GM19351 (cell line): Measurements from ENCODE around the gene STAT3.
"Not testable (repeated sequence)": the region's sequence is repeated elsewhere in the genome, so short reads cannot be mapped to it uniquely, and the experiment has no call there.

Experiments
- ATAC-seq: cut with Tn5 transposase; IDR thresholded peaks from one replicate; pipeline ENCODE4 v1.9.1; 2021; ENCODE audit warnings: mild to moderate bottlenecking, moderate library complexity; ENCODE audit not compliant: unreplicated experiment

The STAT3 gene

GRCh38 chr17:42303694-42304093 lies 84.5 kb downstream of the STAT3 start:
- no peak for ATAC-seq

- no peak for ATAC-seq
These were observed 87.2 kb downstream of the STAT3 start for GRCh38 chr17:42301022-42301421.

GRCh38 chr17:42299913-42300312 lies 88.3 kb downstream of the STAT3 start:
- not testable (repeated sequence) for ATAC-seq

GRCh38 chr17:42299361-42299760 lies 88.9 kb downstream of the STAT3 start:
- ATAC-seq: not testable (repeated sequence)

- not testable (repeated sequence) for ATAC-seq
These were observed 90.5 kb downstream of the STAT3 start for GRCh38 chr17:42297775-42298174.

GRCh38 chr17:42296012-42296411 lies 92.2 kb downstream of the STAT3 start:
- no peak for ATAC-seq

GRCh38 chr17:42294469-42295398 lies 93.5 kb downstream of the STAT3 start:
- no peak for ATAC-seq

GRCh38 chr17:42291129-42291528 lies 97.1 kb downstream of the STAT3 start:
- ATAC-seq: no peak

- no peak for ATAC-seq
These were observed 97.7 kb downstream of the STAT3 start for GRCh38 chr17:42290577-42290976.

GRCh38 chr17:42289611-42290181 lies 98.5 kb downstream of the STAT3 start:
- ATAC-seq: no peak

- no peak for ATAC-seq
These were observed 99.2 kb downstream of the STAT3 start for GRCh38 chr17:42288803-42289610.

- ATAC-seq: peak; percentile 56
These were observed 100.1 kb downstream of the STAT3 start, which contains the start of gene STAT5A for GRCh38 chr17:42287977-42288802. TSS of gene STAT5A (plus strand) at chr17:42288498. CDS start at chr17:42289412, 914 bp downstream.

- no peak for ATAC-seq
These were observed 100.8 kb downstream of the STAT3 start for GRCh38 chr17:42287305-42287976.

- no peak for ATAC-seq
These were observed 101.6 kb downstream of the STAT3 start for GRCh38 chr17:42286411-42287221.

- no peak for ATAC-seq
These were observed 102.7 kb downstream of the STAT3 start for GRCh38 chr17:42285346-42286050.

GRCh38 chr17:42284566-42284965 lies 103.7 kb downstream of the STAT3 start:
- ATAC-seq: no peak

GRCh38 chr17:42284024-42284369 lies 104.2 kb downstream of the STAT3 start:
- no peak for ATAC-seq

GRCh38 chr17:42283241-42284023 lies 104.8 kb downstream of the STAT3 start:
- ATAC-seq: no peak
